Activated naive CD4-positive, alpha-beta T cell treated with anti-CD3 and anti-CD28 coated beads, Interleukin-2, amount 10 ng/mL, durations not matched to agents 7 days and 5 days (primary cell): Measurements from ENCODE around the gene ZNF133.
"Not testable (repeated sequence)": the region's sequence is repeated elsewhere in the genome, so short reads cannot be mapped to it uniquely, and the experiment has no call there.

Source experiments
- CTCF ChIA-PET: fragments of 350-600 bp; sonication (Branson Sonifier 250); formaldehyde crosslinking; loops from one replicate; lab custom pipeline; 2021; ENCODE audit warnings: antibody characterized with exemption; lab: Charles Lee
- DNase-seq: peaks from one replicate; pipeline ENCODE4 v3.0.0-alpha.2; 2020
- H3K27ac Mint-ChIP-seq: one replicate; pipeline ENCODE4 v1.8.0; 2021; ENCODE audit warnings: mild to moderate bottlenecking, moderate library complexity, mixed read lengths
- H3K27me3 Mint-ChIP-seq: one replicate; pipeline ENCODE4 v1.8.0; 2021; ENCODE audit warnings: mild to moderate bottlenecking, mixed read lengths
- H3K36me3 Mint-ChIP-seq: one replicate; pipeline ENCODE4 v1.8.0; 2021; ENCODE audit warnings: mixed read lengths
- H3K4me1 Mint-ChIP-seq: one replicate; pipeline ENCODE4 v1.8.0; 2021; ENCODE audit warnings: mixed read lengths
- H3K4me3 Mint-ChIP-seq: one replicate; pipeline ENCODE4 v1.8.0; 2021; ENCODE audit warnings: mild to moderate bottlenecking, moderate library complexity, mixed read lengths
- H3K9me3 Mint-ChIP-seq: one replicate; pipeline ENCODE4 v1.8.0; 2021; ENCODE audit warnings: mixed read lengths

Gene ZNF133

GRCh38 chr20:18310592-18310991 lies 22.3 kb downstream of the ZNF133 start:
- no peaks in the 10 kb centered on the region for H3K27me3 Mint-ChIP-seq
- H3K9me3 Mint-ChIP-seq: no peaks in the 10 kb centered on the region
- peaks cover 13% of the 10 kb centered on the region for H3K36me3 Mint-ChIP-seq
- DNase-seq: no peak
- H3K4me1 Mint-ChIP-seq: no peaks in the 10 kb centered on the region
- CTCF ChIA-PET: no interaction called here
- no peak overlapping the region for H3K27ac Mint-ChIP-seq
- no peak overlapping the region for H3K4me3 Mint-ChIP-seq

GRCh38 chr20:18312723-18313122 lies 24.4 kb downstream of the ZNF133 start:
- no peak overlapping the region for H3K27ac Mint-ChIP-seq
- CTCF ChIA-PET: no interaction called here
- H3K36me3 Mint-ChIP-seq: peaks cover 16% of the 10 kb centered on the region
- no peak overlapping the region for H3K4me3 Mint-ChIP-seq
- H3K27me3 Mint-ChIP-seq: no peaks in the 10 kb centered on the region
- H3K4me1 Mint-ChIP-seq: no peaks in the 10 kb centered on the region
- no peak for DNase-seq
- no peaks in the 10 kb centered on the region for H3K9me3 Mint-ChIP-seq

GRCh38 chr20:18313411-18313810 lies 25.1 kb downstream of the ZNF133 start:
- Mint-ChIP-seq H3K27me3 (no peaks in the 10 kb centered on the region), H3K27ac (no peak overlapping the region), H3K36me3 (peaks cover 16% of the 10 kb centered on the region), H3K4me3 (no peak overlapping the region), H3K9me3 (no peaks in the 10 kb centered on the region), H3K4me1 (no peaks in the 10 kb centered on the region)
- CTCF ChIA-PET: no interaction called here
- DNase-seq: no peak

- no peak for DNase-seq
- no peak overlapping the region for H3K4me3 Mint-ChIP-seq
- H3K4me1 Mint-ChIP-seq: no peaks in the 10 kb centered on the region
- no peaks in the 10 kb centered on the region for H3K9me3 Mint-ChIP-seq
- H3K36me3 Mint-ChIP-seq: peaks cover 10% of the 10 kb centered on the region
- H3K27me3 Mint-ChIP-seq: no peaks in the 10 kb centered on the region
- CTCF ChIA-PET: no interaction called here
- H3K27ac Mint-ChIP-seq: no peak overlapping the region
Observed at GRCh38 chr20:18314786-18315406, 26.6 kb downstream of the ZNF133 start.

GRCh38 chr20:18316166-18316565 lies 27.8 kb downstream of the ZNF133 start:
- Mint-ChIP-seq H3K36me3 (peaks cover 10% of the 10 kb centered on the region), H3K4me1 (no peaks in the 10 kb centered on the region), H3K27ac (no peak overlapping the region), H3K27me3 (no peaks in the 10 kb centered on the region), H3K4me3 (no peak overlapping the region), H3K9me3 (no peaks in the 10 kb centered on the region)
- DNase-seq: no peak
- CTCF ChIA-PET: no interaction called here

- CTCF ChIA-PET: no interaction called here
- H3K36me3 Mint-ChIP-seq: no peaks in the 10 kb centered on the region
- no peak overlapping the region for H3K4me3 Mint-ChIP-seq
- no peak overlapping the region for H3K27ac Mint-ChIP-seq
- H3K9me3 Mint-ChIP-seq: no peaks in the 10 kb centered on the region
- no peaks in the 10 kb centered on the region for H3K27me3 Mint-ChIP-seq
- DNase-seq: no peak
- no peaks in the 10 kb centered on the region for H3K4me1 Mint-ChIP-seq
Observed at GRCh38 chr20:18321316-18321715, 33.0 kb downstream of the ZNF133 start.

- H3K4me1 Mint-ChIP-seq: no peaks in the 10 kb centered on the region
- no peaks in the 10 kb centered on the region for H3K36me3 Mint-ChIP-seq
- H3K27me3 Mint-ChIP-seq: no peaks in the 10 kb centered on the region
- no peak overlapping the region for H3K27ac Mint-ChIP-seq
- no peaks in the 10 kb centered on the region for H3K9me3 Mint-ChIP-seq
- no peak overlapping the region for H3K4me3 Mint-ChIP-seq
- no peak for DNase-seq
- CTCF ChIA-PET: no interaction called here
Observed at GRCh38 chr20:18321976-18322950, 33.9 kb downstream of the ZNF133 start.

GRCh38 chr20:18323705-18324104 lies 35.4 kb downstream of the ZNF133 start:
- H3K9me3 Mint-ChIP-seq: no peaks in the 10 kb centered on the region
- H3K36me3 Mint-ChIP-seq: no peaks in the 10 kb centered on the region
- DNase-seq: no peak
- no peaks in the 10 kb centered on the region for H3K4me1 Mint-ChIP-seq
- H3K4me3 Mint-ChIP-seq: no peak overlapping the region
- H3K27ac Mint-ChIP-seq: no peak overlapping the region
- CTCF ChIA-PET: no interaction called here
- no peaks in the 10 kb centered on the region for H3K27me3 Mint-ChIP-seq

GRCh38 chr20:18324596-18325089 lies 36.3 kb downstream of the ZNF133 start:
- H3K27ac Mint-ChIP-seq: no peak overlapping the region
- no peaks in the 10 kb centered on the region for H3K36me3 Mint-ChIP-seq
- no peaks in the 10 kb centered on the region for H3K4me1 Mint-ChIP-seq
- CTCF ChIA-PET: no interaction called here
- no peaks in the 10 kb centered on the region for H3K9me3 Mint-ChIP-seq
- DNase-seq: no peak
- H3K4me3 Mint-ChIP-seq: no peak overlapping the region
- no peaks in the 10 kb centered on the region for H3K27me3 Mint-ChIP-seq

- H3K4me1 Mint-ChIP-seq: no peaks in the 10 kb centered on the region
- no peaks in the 10 kb centered on the region for H3K36me3 Mint-ChIP-seq
- peaks cover 15% of the 10 kb centered on the region for H3K9me3 Mint-ChIP-seq
- H3K27me3 Mint-ChIP-seq: peaks cover 4% of the 10 kb centered on the region
- H3K4me3 Mint-ChIP-seq: no peak overlapping the region
- DNase-seq: no peak
- no peak overlapping the region for H3K27ac Mint-ChIP-seq
- CTCF ChIA-PET: no interaction called here
Observed at GRCh38 chr20:18326990-18327389, 38.7 kb downstream of the ZNF133 start.

- Mint-ChIP-seq H3K4me3 (no peak overlapping the region), H3K27ac (no peak overlapping the region), H3K9me3 (peaks cover 22% of the 10 kb centered on the region), H3K27me3 (peaks cover 4% of the 10 kb centered on the region), H3K36me3 (no peaks in the 10 kb centered on the region), H3K4me1 (no peaks in the 10 kb centered on the region)
- no peak for DNase-seq
- CTCF ChIA-PET: no interaction called here
Observed at GRCh38 chr20:18331694-18332093, 43.4 kb downstream of the ZNF133 start.

- H3K27ac Mint-ChIP-seq, DNase-seq, H3K4me1 Mint-ChIP-seq, CTCF ChIA-PET, H3K36me3 Mint-ChIP-seq, H3K9me3 Mint-ChIP-seq, H3K4me3 Mint-ChIP-seq: not testable (repeated sequence)
- peaks cover 12% of the 10 kb centered on the region for H3K27me3 Mint-ChIP-seq
Observed at GRCh38 chr20:18349749-18350148, 61.4 kb downstream of the ZNF133 start.

GRCh38 chr20:18359854-18360253 lies 71.5 kb downstream of the ZNF133 start:
- CTCF ChIA-PET: no interaction called here
- no peak for DNase-seq
- Mint-ChIP-seq H3K36me3 (no peaks in the 10 kb centered on the region), H3K27me3 (peaks cover 3% of the 10 kb centered on the region), H3K27ac (no peak overlapping the region), H3K4me3 (no peak overlapping the region), H3K9me3 (no peaks in the 10 kb centered on the region), H3K4me1 (no peaks in the 10 kb centered on the region)

- DNase-seq: no peak
- no peak overlapping the region for H3K4me3 Mint-ChIP-seq
- CTCF ChIA-PET: no interaction called here
- no peaks in the 10 kb centered on the region for H3K4me1 Mint-ChIP-seq
- H3K27ac Mint-ChIP-seq: no peak overlapping the region
- no peaks in the 10 kb centered on the region for H3K9me3 Mint-ChIP-seq
- H3K27me3 Mint-ChIP-seq: peaks cover 3% of the 10 kb centered on the region
- no peaks in the 10 kb centered on the region for H3K36me3 Mint-ChIP-seq
Observed at GRCh38 chr20:18360635-18361034, 72.3 kb downstream of the ZNF133 start.

GRCh38 chr20:18361678-18362077 lies 73.4 kb downstream of the ZNF133 start:
- Mint-ChIP-seq H3K4me1 (no peaks in the 10 kb centered on the region), H3K27ac (no peak overlapping the region), H3K9me3 (no peaks in the 10 kb centered on the region), H3K36me3 (no peaks in the 10 kb centered on the region), H3K27me3 (peaks cover 3% of the 10 kb centered on the region), H3K4me3 (no peak overlapping the region)
- CTCF ChIA-PET: no interaction called here
- DNase-seq: no peak
